Stimulated activated naive CD8-positive, alpha-beta T cell treated with anti-CD3 and anti-CD28 coated beads, Interleukin-15, amount 100 ng/mL, for 72 hours (primary cell): ENCODE measurements around the gene TRIP10.
A peak's percentile ranks its signal among the peaks of the same experiment; 100 is the strongest.
"Not testable (repeated sequence)": the region's sequence is repeated elsewhere in the genome, so short reads cannot be mapped to it uniquely, and the experiment has no call there.

Experiments
- ATAC-seq: fragments of 150-1000 bp; cut with Tn5 transposase; 2 replicates; pipeline ENCODE4 v1.10.0; 2021; ENCODE audit warnings: mild to moderate bottlenecking, moderate library complexity
- DNase-seq, 2 donors: peaks; one replicate each; pipeline ENCODE4 v3.0.0; 2021 to 2022
- H3K27ac Mint-ChIP-seq, 2 donors: one replicate each; pipeline ENCODE4 v1.8.0; 2022; ENCODE audit warnings: mild to moderate bottlenecking in 2 of 2, mixed read lengths in 2 of 2, moderate library complexity in 2 of 2
- H3K27me3 Mint-ChIP-seq: one replicate; pipeline ENCODE4 v1.8.0; 2022; ENCODE audit warnings: mixed read lengths
- H3K4me1 Mint-ChIP-seq: one replicate; pipeline ENCODE4 v1.8.0; 2022; ENCODE audit warnings: mild to moderate bottlenecking, mixed read lengths
- H3K4me3 Mint-ChIP-seq, 2 donors: one replicate each; pipeline ENCODE4 v1.8.0; 2022; ENCODE audit warnings: mild to moderate bottlenecking in 2 of 2, mixed read lengths in 2 of 2, moderate library complexity in 1 of 2
- H3K9me3 Mint-ChIP-seq, 2 donors: one replicate each; pipeline ENCODE4 v1.8.0; 2022; ENCODE audit warnings: mixed read lengths in 2 of 2

The TRIP10 gene

DNA sequence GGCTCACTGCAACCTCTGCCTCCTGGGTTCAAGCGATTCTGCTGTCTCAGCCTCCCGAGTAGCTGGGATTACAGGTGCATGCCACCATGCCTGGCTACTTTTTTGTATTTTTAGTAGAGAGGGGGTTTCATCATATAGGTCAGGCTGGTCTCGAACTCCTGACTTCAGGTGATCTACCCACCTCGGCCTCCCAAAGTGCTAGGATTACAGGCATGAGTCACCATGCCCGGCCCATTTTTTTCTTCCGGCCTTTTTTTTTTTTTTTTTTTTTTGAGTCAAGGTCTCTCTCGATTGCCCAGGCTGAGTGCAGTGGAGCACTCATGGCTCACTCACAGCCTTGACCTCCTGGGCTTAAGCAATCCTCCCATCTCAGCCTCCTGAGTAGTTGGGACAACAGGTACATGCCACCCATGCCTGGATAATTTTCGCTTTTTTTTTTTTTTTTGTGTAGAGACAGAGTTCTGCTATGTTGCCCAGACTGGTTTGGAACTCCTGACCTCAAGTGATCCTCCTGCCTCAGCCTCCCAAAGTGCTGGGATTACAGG lies 22.8 kb downstream of the TRIP10 start:
- not testable (repeated sequence) for H3K27me3 Mint-ChIP-seq, DNase-seq, H3K4me3 Mint-ChIP-seq, H3K9me3 Mint-ChIP-seq, ATAC-seq
- Mint-ChIP-seq H3K27ac (peak overlapping the region; percentile 12 to 52), H3K4me1 (peaks cover 28% of the 10 kb centered on the region)

- no peaks in the 10 kb centered on the region for H3K27me3 Mint-ChIP-seq
- H3K9me3 Mint-ChIP-seq = no peaks in the 10 kb centered on the region
- ATAC-seq = no peak
- peaks cover 28% of the 10 kb centered on the region for H3K4me1 Mint-ChIP-seq
- no peak for DNase-seq
- H3K27ac Mint-ChIP-seq = peak overlapping the region; percentile 7 to 84
- peak overlapping the region; percentile 81 to 95 for H3K4me3 Mint-ChIP-seq
Observed at GRCh38 chr19:6765738-6766356, 26.4 kb downstream of the TRIP10 start.

DNA sequence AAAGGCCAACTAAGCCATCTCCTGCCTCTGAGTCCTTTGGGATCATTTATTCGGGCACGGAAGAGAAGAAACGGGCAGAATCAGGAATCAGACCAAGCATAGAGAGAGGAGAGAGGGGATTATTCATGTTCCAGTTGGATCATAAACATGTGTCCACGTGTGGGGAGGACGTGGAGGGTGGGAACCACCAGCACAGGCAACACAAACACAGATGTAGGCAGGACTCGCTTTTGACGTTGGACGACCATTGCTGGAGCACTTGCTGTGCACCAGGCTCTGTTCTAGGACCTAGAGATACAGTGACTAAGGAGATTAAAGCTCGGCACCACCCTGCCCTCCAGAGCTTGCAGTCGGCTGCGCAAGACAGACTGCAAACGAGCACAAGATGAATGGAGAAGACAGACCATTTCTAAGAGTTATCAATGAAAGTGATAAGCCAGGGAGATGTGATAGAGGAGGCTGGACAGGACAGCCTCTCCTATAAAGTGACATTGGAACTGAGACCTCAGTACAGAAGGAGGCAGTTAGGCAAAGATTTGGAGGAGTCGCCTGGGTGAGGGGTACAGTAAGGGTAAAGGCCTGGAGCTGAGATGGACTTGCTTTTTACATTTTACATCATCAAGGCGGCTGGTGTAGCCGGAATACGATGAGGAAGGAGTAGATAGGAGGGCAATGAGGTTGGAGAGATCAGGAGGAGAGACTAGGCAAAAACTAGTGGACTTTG lies 27.0 kb downstream of the TRIP10 start:
- Mint-ChIP-seq H3K27ac (peak overlapping the region; percentile 73 to 84), H3K4me3 (peak overlapping the region; percentile 81 to 95), H3K4me1 (peaks cover 31% of the 10 kb centered on the region), H3K9me3 (no peaks in the 10 kb centered on the region), H3K27me3 (no peaks in the 10 kb centered on the region)
- DNase-seq (no peak), ATAC-seq (no peak)

- H3K27ac Mint-ChIP-seq = peak overlapping the region; percentile 73 to 84
- peak overlapping the region; percentile 81 to 95 for H3K4me3 Mint-ChIP-seq
- no peaks in the 10 kb centered on the region for H3K9me3 Mint-ChIP-seq
- H3K27me3 Mint-ChIP-seq = no peaks in the 10 kb centered on the region
- DNase-seq (no peak), ATAC-seq (peak; percentile 54)
- H3K4me1 Mint-ChIP-seq = peaks cover 36% of the 10 kb centered on the region
Observed at GRCh38 chr19:6767081-6767356, 27.5 kb downstream of the TRIP10 start.

- H3K4me3 Mint-ChIP-seq = peak within 1 kb of the TSS; percentile 81 to 95
- DNase-seq (peak; percentile 97), ATAC-seq (peak; percentile 80)
- H3K27me3 Mint-ChIP-seq = no peaks in the 10 kb centered on the region
- peak within 1 kb of the TSS; percentile 73 to 94 for H3K27ac Mint-ChIP-seq
- peaks cover 41% of the 10 kb centered on the region for H3K4me1 Mint-ChIP-seq
- H3K9me3 Mint-ChIP-seq = no peaks in the 10 kb centered on the region
Observed at GRCh38 chr19:6767357-6768235, 28.1 kb downstream of the TRIP10 start, which contains the start of gene SH2D3A. Gene SH2D3A, minus strand, starts transcription at chr19:6767435. Its CDS starts 3,687 bp downstream, at chr19:6763748.

DNA sequence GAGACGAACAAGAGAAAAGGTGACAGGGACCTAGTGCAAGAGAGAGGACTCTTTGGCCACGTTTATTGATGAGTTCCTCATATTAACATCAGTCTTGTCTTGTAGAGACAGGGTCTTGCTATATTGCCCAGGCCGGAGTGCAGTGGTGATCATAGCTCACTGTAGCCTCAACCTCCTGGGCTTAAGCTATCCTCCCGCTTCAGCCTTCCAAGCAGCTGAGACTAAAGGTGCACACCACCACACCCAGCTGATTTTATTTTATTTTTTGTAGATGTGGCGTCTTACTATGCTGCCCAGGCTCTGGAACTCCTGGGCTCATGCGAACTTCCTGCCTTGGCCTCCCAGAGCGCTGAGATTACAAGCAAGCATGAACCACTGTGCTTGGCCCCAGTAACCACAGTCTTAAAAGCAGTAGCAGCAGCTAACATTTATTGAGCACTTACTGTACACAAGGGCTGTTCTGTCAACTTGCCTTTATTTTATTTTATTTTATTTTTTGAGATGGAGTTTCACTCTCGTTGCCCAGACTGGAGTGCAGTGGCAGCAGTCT lies 28.8 kb downstream of the TRIP10 start:
- DNase-seq (no peak), ATAC-seq (no peak)
- Mint-ChIP-seq H3K4me3 (peak overlapping the region; percentile 81 to 95), H3K27ac (peak overlapping the region; percentile 22 to 94), H3K9me3 (no peaks in the 10 kb centered on the region), H3K27me3 (no peaks in the 10 kb centered on the region), H3K4me1 (peaks cover 41% of the 10 kb centered on the region)

- no peak for ATAC-seq
Observed at GRCh38 chr19:6769006-6769619, 29.6 kb downstream of the TRIP10 start.

GRCh38 chr19:6771648-6772027 lies 32.2 kb downstream of the TRIP10 start:
- Mint-ChIP-seq H3K27ac (peak overlapping the region; percentile 83 to 94), H3K4me3 (peak overlapping the region; percentile 96 to 98), H3K4me1 (peaks cover 56% of the 10 kb centered on the region), H3K9me3 (peaks cover 10 to 23% of the 10 kb centered on the region in 2 donors)
- DNase-seq, ATAC-seq, H3K27me3 Mint-ChIP-seq: not testable (repeated sequence)

More at GRCh38 chr19:6769006-6769619, 29.6 kb downstream of the TRIP10 start:
- H3K27me3 Mint-ChIP-seq = no peaks in the 10 kb centered on the region
- peaks cover 48% of the 10 kb centered on the region for H3K4me1 Mint-ChIP-seq
- DNase-seq = no peak
- H3K27ac Mint-ChIP-seq = no peak overlapping the region
- H3K9me3 Mint-ChIP-seq = peaks cover 0 to 6% of the 10 kb centered on the region in 2 donors
- H3K4me3 Mint-ChIP-seq = peak overlapping the region in 1 of 2 donors; percentile 12

DNA sequence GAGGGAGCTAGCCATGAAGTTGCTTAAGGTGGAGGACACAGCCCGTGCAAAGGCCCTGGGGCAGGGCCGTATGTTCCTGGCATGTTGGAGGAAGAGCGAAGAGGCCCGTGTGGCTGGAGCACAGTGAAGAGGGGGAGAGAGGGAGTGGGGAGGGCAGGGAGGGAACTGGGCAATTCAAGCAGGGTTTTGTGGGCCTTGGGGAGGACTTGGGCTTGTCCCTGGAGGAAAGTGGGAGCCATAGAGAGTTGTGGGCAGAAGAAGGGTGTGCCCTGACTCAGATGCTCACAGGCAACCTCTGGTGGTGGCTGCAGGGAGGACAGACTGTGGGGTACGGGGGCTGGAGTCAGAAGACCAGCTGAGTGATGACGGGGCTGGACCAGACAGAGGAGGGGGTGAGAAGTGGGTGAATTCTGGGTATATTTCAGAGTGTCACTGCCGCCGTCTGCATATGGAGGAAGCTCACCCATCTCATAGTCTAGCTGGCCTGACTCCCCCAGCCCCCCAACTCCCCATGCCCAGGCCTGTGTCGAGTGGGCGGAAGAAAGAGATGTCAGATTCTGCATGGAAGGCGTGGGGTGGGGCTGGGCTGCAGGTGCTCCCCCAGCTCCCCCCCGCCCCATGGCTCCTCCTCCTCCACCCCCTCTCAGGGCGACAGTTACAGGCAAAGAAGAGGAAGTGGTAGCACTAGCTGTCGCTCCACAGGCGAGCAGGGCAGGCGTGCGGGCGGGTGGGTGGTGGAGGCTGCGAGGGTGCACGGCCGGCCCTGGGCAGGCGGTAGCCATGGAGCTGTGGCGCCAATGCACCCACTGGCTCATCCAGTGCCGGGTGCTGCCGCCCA lies 32.8 kb downstream of the TRIP10 start, which contains the start of gene VAV1:
Gene VAV1 (plus strand): TSS at position 681 of the 838 bp plus-strand sequence. CDS start 100 bp downstream, at position 781.
- peaks cover 58% of the 10 kb centered on the region for H3K4me1 Mint-ChIP-seq
- DNase-seq (peak; percentile 80 to 86), ATAC-seq (peak; percentile 72)
- no peaks in the 10 kb centered on the region for H3K27me3 Mint-ChIP-seq
- peak within 1 kb of the TSS; percentile 94 to 95 for H3K27ac Mint-ChIP-seq
- peaks cover 15 to 30% of the 10 kb centered on the region in 2 donors for H3K9me3 Mint-ChIP-seq
- H3K4me3 Mint-ChIP-seq = peak within 1 kb of the TSS; percentile 96 to 98

DNA sequence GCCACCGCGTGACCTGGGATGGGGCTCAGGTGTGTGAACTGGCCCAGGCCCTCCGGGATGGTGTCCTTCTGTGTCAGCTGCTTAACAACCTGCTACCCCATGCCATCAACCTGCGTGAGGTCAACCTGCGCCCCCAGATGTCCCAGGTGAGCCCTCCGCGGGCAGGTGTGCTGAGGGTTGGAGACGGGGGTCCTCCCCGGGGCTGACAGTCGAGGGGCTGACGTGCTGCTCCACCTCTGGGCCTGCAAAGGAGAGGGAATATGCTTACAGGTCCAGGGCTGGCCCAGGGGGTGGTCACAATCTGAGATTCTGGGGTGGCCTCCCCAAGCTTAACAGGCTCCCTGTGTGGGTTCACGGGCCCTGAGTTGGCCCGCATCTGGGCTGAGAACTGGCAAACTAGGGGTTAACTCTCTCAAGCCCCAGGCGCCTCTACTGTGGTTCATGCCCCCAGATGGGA lies 33.4 kb downstream of the TRIP10 start:
- H3K9me3 Mint-ChIP-seq = peaks cover 15 to 31% of the 10 kb centered on the region in 2 donors
- H3K27me3 Mint-ChIP-seq = no peaks in the 10 kb centered on the region
- peak overlapping the region; percentile 96 to 98 for H3K4me3 Mint-ChIP-seq
- H3K4me1 Mint-ChIP-seq = peaks cover 62% of the 10 kb centered on the region
- H3K27ac Mint-ChIP-seq = peak overlapping the region; percentile 92 to 95
- no peak for ATAC-seq
- DNase-seq = no peak

DNA sequence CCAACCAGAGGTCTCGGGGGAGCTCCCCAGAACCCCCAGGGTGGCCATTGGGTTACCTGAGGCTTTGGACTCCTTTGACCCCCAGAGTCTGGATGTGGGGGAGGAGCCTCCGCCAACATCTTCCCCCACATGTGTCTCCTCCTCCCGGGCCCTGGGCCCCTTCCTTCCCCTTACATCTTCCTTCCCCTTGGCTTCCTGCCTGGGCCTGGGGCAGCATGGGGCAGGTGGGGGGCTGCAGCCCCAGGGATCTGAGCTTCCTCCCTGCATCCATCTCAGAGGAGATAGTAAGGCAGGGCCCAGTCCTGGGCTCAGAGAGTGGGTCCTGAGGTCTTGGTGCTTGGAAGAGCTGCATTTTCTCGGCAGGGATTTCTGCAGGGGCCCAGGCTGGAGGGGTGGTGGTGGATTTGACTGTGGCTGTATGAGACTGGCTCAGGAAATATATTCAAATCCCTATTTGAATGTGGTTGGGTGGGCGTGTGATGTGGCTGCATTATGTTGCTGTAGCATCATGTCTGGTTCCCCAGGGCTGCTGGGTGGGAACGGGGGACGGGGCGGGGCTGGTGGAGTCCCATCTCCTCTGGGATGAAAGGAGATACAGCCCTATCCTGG lies 33.9 kb downstream of the TRIP10 start:
- Mint-ChIP-seq H3K4me1 (peaks cover 62% of the 10 kb centered on the region), H3K27ac (peak overlapping the region; percentile 92 to 95), H3K27me3 (no peaks in the 10 kb centered on the region), H3K4me3 (peak overlapping the region; percentile 96 to 98), H3K9me3 (peaks cover 15 to 31% of the 10 kb centered on the region in 2 donors)
- DNase-seq (peak; percentile 49 to 75), ATAC-seq (peak; percentile 68)

DNA sequence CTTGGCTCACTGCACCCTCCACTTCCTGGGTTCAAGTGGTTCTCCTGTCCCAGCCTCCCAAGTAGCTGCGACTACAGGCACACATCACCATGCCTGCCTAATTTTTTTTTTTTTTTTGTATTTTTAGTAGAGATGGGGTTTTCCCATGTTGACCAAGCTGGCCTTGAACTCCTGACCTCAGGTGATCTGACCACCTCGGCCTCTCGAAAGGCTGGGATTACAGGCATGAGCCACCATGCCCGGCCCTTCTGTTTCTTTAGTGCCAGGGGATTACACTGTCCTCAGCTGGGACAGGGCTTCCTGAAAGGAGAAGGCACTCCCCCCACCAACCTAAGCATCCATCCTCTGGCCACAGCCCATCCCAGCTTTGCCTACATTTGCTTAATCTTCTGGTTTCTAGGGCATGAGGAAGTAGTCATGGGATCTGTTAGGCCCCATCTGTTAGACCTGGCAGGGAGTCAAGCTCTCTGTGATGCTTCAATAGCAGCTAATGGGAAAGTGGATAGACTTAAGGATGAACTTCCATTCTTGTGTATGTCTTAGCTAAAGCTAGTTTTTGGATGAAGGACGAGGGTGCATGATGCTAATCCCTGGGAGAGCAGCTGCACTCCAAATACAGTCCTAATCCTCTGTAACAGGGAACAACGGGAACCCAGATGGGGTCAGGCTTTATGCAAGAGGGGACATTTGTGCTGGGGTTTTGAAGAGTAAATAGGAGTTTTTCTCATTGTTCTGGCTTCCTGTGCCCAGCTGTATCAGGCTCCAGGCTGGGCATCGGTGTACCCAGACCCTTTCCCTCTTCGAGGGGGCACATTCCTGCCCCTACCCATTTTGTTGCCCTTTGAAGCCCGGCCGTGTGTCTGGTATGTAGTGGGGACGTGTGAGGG lies 35.6 kb downstream of the TRIP10 start:
- no peak for DNase-seq
- Mint-ChIP-seq H3K4me1 (peaks cover 67% of the 10 kb centered on the region), H3K9me3 (peaks cover 15 to 31% of the 10 kb centered on the region in 2 donors), H3K27me3 (no peaks in the 10 kb centered on the region), H3K4me3 (peak overlapping the region; percentile 71 to 96), H3K27ac (peak overlapping the region in 1 of 2 donors; percentile 59)
- no peak for ATAC-seq

DNA sequence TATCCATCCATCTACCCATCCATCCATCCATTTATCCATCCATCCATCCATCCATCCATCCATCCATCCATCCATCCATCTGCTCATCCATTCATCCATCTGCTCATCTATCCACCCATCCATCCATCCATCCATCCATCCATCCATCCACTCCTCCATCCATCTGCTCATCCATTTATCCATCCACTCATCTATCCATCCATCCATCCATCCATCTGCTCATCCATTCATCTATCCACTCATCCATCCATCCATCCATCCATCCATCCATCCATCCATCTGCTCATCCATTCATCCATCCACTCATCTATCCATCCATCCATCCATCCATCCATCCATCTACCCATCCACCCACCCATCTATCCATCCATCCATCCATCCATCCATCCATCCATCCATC lies 36.6 kb downstream of the TRIP10 start:
- Mint-ChIP-seq H3K4me1 (peaks cover 71% of the 10 kb centered on the region), H3K9me3 (peaks cover 15 to 31% of the 10 kb centered on the region in 2 donors), H3K4me3 (peak overlapping the region in 1 of 2 donors; percentile 31)
- H3K27ac Mint-ChIP-seq, DNase-seq, H3K27me3 Mint-ChIP-seq, ATAC-seq: not testable (repeated sequence)
